Stimulated activated naive CD8-positive, alpha-beta T cell treated with anti-CD3 and anti-CD28 coated beads, Interleukin-15, Interleukin-2, amounts not matched to agents 100 ng/mL and 50 ng/mL, for 24 hours (primary cell): ENCODE measurements around the gene CRELD1.

Experiments used
- H3K27ac Mint-ChIP-seq: one replicate; pipeline ENCODE4 v1.8.0; 2021; ENCODE audit warnings: mild to moderate bottlenecking, mixed read lengths
- H3K27me3 Mint-ChIP-seq: one replicate; pipeline ENCODE4 v1.8.0; 2021; ENCODE audit warnings: mixed read lengths
- H3K36me3 Mint-ChIP-seq: one replicate; pipeline ENCODE4 v1.8.0; 2021; ENCODE audit warnings: low read depth, mixed read lengths
- H3K4me1 Mint-ChIP-seq: one replicate; pipeline ENCODE4 v1.8.0; 2021; ENCODE audit warnings: low read depth, mixed read lengths
- H3K4me3 Mint-ChIP-seq: one replicate; pipeline ENCODE4 v1.8.0; 2021; ENCODE audit warnings: mild to moderate bottlenecking, mixed read lengths
- H3K9me3 Mint-ChIP-seq: one replicate; pipeline ENCODE4 v1.8.0; 2021; ENCODE audit warnings: mixed read lengths

Gene CRELD1

DNA sequence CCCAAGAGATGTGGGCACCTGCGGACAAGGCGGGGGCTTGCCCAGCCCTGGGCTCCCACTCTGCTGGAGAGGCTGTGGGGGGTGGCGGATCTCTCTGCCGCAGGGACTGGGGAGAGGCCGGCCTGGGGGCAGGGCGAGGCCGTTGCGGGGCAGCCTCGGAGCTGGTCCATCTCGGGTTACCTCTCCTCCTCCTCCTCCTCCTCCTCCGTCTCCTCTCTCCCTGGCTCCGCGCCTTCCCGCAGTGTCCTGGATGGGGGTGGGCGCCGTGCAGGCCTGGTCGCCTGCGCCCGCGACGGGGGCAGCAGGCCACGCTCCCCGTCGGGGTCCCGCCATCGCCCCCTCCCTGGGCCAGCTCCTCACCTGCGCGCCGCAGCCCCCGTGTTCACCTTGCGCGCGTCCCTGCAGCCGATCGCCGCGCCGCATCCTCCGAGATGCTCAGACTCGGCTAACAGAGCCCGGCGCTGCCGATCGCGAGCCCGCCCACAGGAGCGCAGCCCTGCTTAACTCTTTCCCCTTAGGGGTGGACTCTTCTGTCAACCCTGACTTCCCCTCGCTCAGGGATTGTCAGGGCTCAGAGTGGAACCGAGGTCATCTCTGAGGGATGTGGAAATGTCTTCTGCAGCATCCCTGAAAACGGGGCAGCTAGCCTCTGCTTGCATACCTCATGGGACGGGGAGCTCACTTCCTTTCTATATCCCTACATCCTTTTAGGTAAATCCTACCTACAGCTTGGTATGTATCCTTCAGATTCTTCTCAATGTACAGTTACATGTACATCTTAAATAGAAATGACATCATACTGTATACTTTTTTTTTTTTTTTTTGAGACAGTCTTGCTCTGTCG, 18.6 kb downstream of the CRELD1 start, which contains the start of gene PRRT3:
TSS of gene PRRT3 (minus strand) at position 447 of the 844 bp plus-strand sequence. CDS start 2,293 bp downstream, outside the sequence.
- peak within 1 kb of the TSS; percentile 87 for H3K4me3 Mint-ChIP-seq
- H3K36me3 Mint-ChIP-seq = no peaks in the 10 kb centered on the region
- no peaks in the 10 kb centered on the region for H3K27me3 Mint-ChIP-seq
- peaks cover 14% of the 10 kb centered on the region for H3K4me1 Mint-ChIP-seq
- H3K9me3 Mint-ChIP-seq = no peaks in the 10 kb centered on the region
- peak within 1 kb of the TSS; percentile 45 for H3K27ac Mint-ChIP-seq

DNA sequence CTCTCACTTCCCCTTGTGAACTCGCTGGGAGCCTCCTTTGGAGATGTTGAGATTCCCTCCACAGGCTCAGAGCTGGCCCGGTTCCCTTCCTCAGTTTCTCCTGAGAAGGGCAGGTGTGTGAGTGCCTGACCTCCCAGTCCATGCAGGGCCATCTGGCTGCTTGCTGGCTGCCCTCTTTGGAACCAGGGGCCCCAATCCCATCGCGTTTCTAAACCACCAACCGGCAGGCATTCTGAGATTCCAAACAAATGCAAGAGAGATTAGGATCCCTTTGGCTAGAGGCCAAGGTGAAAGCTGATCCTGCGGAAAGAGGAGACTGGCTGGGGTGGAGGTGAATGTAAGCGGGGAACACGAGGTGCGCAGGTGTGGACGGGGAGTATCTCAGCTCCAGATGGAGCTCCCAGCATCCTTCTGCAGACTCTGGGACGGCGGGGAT, 21.5 kb downstream of the CRELD1 start:
- peaks cover 14% of the 10 kb centered on the region for H3K4me1 Mint-ChIP-seq
- no peak overlapping the region for H3K27ac Mint-ChIP-seq
- no peaks in the 10 kb centered on the region for H3K27me3 Mint-ChIP-seq
- H3K36me3 Mint-ChIP-seq = no peaks in the 10 kb centered on the region
- no peaks in the 10 kb centered on the region for H3K9me3 Mint-ChIP-seq
- no peak overlapping the region for H3K4me3 Mint-ChIP-seq

DNA sequence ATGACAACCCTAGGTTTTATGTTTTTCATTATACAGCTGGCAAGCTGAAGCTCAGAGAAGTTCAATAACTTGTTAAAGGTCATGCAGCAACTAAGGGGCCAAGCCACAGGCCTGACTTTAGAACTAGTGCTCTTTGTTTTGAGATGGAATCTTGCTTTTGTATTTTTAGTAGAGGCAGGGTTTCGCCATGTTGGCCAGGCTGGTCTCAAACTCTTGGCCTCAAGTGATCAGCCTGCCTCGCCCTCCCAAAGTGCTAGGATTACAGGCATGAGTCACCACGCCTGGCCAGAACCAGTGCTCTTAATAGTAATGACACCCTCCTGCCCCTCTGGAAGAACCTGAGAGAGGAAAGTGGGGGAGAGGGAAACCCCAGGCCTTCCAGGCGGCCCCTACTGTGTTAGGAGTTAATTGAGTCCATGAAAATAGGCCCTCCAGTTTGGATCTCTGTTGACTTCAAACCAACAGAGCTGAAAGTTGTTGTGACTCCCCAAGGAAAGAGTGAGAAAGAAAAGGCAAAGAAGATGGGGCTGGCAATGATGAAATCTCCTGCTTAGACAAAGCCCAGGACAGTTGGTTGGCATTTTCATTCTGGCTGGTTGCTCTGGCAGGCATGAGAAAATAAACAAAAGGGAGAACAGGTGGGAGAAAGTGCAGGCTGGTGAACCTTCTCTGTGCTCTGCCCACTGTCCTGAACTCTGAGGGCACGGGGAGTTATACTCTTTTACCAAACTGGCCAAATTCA, 22.1 kb downstream of the CRELD1 start:
- H3K36me3 Mint-ChIP-seq = peaks cover 2% of the 10 kb centered on the region
- H3K4me1 Mint-ChIP-seq = peaks cover 9% of the 10 kb centered on the region
- no peak overlapping the region for H3K4me3 Mint-ChIP-seq
- H3K27ac Mint-ChIP-seq = no peak overlapping the region
- no peaks in the 10 kb centered on the region for H3K9me3 Mint-ChIP-seq
- H3K27me3 Mint-ChIP-seq = no peaks in the 10 kb centered on the region

DNA sequence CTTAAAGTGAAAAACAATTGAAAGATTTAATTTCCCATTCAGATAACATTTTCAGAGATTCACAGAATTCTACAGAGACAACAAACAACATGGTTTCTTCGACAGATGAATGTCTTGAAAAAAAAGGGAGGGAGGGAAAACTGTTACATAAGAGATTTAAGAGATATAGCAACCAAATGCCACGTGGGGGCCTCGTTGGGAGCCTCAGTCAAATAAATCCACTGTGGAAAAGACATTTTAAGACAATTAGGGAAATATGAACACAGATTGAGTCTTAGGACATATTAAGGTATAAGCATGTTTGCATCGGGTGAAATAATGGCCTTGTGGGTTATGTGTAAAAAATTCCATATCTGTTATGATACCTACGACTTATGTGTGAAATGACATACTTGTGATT, 23.6 kb downstream of the CRELD1 start:
- H3K4me3 Mint-ChIP-seq = no peak overlapping the region
- H3K27me3 Mint-ChIP-seq = no peaks in the 10 kb centered on the region
- H3K36me3 Mint-ChIP-seq = peaks cover 6% of the 10 kb centered on the region
- no peaks in the 10 kb centered on the region for H3K4me1 Mint-ChIP-seq
- no peaks in the 10 kb centered on the region for H3K9me3 Mint-ChIP-seq
- H3K27ac Mint-ChIP-seq = no peak overlapping the region

DNA sequence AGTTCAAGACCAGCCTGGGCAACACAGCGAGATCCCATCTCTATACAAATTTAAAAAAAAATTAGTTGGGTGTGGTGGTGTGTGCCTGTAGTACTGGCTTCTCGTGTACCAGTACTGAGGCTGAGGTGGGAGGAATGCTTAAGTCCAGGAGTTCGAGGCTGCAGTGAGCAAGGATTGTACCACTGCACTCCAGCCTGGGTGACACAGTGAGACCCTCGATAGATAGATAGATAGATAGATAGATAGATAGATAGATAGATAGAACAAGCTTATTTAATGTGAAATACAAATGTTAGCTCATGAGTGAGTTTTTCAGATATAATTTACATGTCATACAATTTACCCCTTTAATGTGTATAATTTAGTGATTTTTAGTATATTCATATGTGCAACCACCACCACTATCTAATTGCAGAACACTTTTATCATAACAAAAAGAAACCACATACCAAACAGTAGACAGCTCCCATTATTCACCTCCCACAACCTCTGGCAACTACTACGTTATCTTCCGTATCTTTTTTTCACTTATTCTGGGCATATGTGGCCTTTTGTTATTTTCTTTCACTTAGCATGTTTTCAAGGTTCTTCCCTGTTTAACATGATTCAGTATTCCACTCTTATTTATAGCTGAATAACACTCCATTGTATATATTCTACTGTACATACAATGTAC, 31.7 kb downstream of the CRELD1 start:
- H3K27me3 Mint-ChIP-seq = no peaks in the 10 kb centered on the region
- H3K9me3 Mint-ChIP-seq = no peaks in the 10 kb centered on the region
- H3K4me3 Mint-ChIP-seq = no peak overlapping the region
- H3K27ac Mint-ChIP-seq = no peak overlapping the region
- H3K36me3 Mint-ChIP-seq = peaks cover 53% of the 10 kb centered on the region
- no peaks in the 10 kb centered on the region for H3K4me1 Mint-ChIP-seq

DNA sequence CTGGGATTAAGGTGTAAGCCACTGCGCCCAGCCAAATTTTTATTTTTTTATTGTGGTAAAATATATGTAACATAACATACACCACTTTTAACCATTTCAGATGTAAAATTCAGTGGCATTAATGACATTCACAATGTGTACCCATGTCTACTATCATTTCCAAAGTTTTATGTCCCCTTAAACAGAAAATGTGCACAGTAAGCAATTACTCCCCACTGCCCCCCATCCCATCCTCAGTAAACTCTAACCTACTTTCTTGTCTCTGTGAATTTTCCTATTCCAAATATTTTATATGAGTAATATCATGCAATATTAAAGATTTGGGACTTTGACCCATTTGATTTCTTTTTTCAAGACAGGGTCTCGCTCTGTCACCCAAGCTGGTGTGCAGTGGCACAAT, 33.2 kb downstream of the CRELD1 start:
- Mint-ChIP-seq H3K27ac (no peak overlapping the region), H3K27me3 (no peaks in the 10 kb centered on the region), H3K4me1 (no peaks in the 10 kb centered on the region), H3K36me3 (peaks cover 59% of the 10 kb centered on the region), H3K9me3 (no peaks in the 10 kb centered on the region), H3K4me3 (no peak overlapping the region)

DNA sequence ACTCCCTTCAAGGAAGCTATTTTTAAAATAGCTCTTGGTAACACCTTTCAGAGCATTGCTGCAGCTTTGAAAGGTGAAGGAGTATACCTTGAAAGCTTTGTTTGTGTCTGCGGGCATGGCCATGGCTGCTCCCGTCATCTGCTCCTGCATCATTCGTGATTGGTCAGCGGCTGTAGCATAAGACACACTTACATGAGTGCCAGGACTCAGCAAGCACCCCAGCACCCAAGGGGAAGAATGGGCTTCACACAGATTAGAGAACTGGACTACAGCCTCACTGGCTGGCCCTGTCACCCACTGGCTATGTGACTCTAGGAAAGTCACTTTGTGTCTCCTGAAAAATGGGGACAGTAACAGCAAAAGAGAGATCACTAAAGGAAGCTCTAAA, 36.0 kb downstream of the CRELD1 start:
- Mint-ChIP-seq H3K4me3 (no peak overlapping the region), H3K27ac (no peak overlapping the region)

DNA sequence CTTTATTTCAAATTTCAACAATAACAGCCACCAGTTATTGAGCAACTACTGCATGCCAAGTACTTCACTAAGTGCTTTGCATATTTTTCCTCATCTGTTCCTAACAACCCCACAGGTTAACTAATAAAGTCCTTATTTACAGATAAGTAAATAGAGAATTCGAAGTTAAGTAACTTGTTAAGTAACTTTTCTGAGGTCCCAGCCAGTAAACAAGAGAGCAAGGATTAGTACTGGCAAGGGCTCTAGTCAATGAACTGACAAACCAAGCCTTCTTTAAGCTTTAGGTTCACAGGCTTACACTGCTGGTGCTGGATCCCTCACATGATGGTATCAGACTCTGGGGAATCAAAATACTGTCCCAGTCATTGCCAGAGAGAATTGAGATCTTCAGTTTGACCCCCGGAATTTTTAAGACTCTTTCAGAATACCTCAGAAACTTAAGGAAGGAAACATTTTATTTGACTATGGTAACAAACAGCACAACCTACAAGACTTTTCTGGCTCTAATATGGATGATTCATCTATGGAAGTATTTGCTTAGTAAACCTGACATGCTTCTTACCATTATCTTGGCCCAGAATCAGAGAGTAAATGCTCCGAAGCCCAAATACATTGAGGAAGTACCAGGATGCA, 36.5 kb downstream of the CRELD1 start:
- Mint-ChIP-seq H3K9me3 (no peaks in the 10 kb centered on the region), H3K27me3 (no peaks in the 10 kb centered on the region), H3K36me3 (peaks cover 60% of the 10 kb centered on the region), H3K4me1 (peaks cover 5% of the 10 kb centered on the region), H3K4me3 (no peak overlapping the region), H3K27ac (no peak overlapping the region)

More for the DNA sequence above, 36.0 kb downstream of the CRELD1 start:
- H3K9me3 Mint-ChIP-seq = no peaks in the 10 kb centered on the region
- H3K36me3 Mint-ChIP-seq = peaks cover 57% of the 10 kb centered on the region
- peaks cover 5% of the 10 kb centered on the region for H3K4me1 Mint-ChIP-seq
- H3K27me3 Mint-ChIP-seq = no peaks in the 10 kb centered on the region

DNA sequence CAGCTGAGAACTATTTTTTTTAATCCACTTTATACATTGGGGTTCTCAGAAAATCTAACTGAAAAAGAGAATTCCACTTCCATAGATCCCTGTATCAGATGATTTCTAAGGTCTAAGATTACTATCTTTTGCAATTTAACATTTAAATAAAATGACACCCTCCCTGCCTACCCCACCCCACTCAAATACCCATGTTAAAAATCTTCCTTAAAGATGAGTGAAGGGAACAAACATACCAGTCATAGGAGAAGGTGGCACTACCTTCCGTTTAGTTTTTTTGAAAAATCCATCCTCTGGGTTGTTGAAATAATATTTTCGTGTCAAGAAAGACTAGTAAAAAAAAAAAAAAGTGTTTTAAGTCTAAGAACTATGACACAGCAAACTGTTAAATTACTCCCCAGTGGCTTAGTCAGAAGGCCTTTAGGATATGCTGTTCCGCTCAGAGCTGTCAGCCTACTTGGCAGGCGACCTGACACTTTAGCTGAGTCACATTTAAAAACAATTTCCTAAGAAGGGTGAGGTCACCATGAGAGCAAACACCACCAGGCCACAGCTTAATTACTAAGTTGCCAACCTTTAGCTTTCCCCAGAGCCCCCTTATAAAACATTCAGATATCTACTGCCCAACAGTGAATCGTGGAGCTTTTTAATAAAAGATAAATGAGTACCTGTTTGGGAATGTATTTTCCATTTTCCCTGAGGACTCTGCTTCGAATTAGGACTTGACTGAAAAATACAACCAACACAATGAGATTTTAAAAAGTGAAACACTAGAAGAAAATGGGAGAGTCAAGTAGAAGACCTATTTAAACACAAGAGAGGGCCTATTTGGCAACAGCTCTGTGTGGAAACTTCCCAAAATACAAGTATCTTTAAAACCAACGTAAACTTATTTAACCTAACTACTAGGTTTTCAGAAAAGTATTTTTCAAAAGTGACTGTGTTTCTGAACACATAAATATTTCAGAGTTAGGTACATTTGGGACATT, 43.4 kb downstream of the CRELD1 start:
- Mint-ChIP-seq H3K27me3 (no peaks in the 10 kb centered on the region), H3K4me3 (no peak overlapping the region), H3K27ac (peak overlapping the region; percentile 63), H3K4me1 (peaks cover 27% of the 10 kb centered on the region), H3K9me3 (no peaks in the 10 kb centered on the region), H3K36me3 (peaks cover 42% of the 10 kb centered on the region)

DNA sequence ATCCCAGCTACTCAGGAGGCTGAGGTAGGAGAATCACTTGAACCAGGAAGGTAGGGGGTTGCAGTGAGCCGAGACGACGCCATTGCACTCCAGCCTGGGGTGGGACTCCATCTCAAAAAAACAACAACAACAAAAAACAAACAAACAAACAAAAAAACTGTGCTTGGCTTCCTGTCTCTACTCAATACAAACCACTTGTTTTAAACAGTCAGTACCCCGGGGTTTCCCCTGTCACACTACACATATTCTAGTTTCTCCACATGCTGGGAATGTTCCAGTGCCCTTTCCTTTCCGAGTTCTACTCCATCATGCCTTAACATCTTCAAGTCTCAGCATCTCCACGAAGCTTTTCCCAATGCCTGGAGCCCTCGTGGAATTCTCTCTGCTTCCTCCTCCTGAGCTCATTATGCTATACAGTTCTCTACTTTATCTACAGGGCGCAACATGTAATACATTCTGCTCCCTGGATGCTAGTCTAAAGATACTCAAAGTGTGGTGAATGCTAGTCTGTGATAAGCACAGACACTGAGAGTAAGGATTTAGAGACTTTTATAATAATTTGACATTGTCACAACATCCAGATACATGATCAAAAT, 45.2 kb downstream of the CRELD1 start:
- Mint-ChIP-seq H3K9me3 (no peaks in the 10 kb centered on the region), H3K27me3 (no peaks in the 10 kb centered on the region), H3K27ac (peak overlapping the region; percentile 50), H3K4me3 (no peak overlapping the region), H3K4me1 (peaks cover 26% of the 10 kb centered on the region), H3K36me3 (peaks cover 37% of the 10 kb centered on the region)

DNA sequence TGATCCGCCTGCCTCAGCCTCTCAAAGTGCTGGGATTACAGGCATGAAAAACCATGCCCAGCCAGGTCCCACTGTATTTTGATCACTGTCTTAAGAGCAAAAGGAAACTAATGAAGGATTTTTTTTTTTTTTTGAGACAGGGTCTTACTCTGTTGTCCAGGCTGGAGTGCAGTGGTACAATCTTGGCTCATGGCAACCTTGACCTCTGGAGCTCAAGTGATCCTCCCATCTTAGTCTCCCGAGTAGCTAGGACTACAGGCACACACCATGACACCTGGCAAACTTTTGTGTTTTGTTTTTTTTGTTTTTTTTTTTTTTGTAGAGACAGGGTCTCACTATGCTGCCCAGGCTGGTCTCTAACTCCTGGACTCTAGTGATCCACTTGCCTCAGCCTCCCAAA, 46.6 kb downstream of the CRELD1 start:
- Mint-ChIP-seq H3K4me3 (no peak overlapping the region), H3K27me3 (no peaks in the 10 kb centered on the region), H3K36me3 (peaks cover 27% of the 10 kb centered on the region), H3K9me3 (no peaks in the 10 kb centered on the region), H3K4me1 (peaks cover 26% of the 10 kb centered on the region), H3K27ac (no peak overlapping the region)

DNA sequence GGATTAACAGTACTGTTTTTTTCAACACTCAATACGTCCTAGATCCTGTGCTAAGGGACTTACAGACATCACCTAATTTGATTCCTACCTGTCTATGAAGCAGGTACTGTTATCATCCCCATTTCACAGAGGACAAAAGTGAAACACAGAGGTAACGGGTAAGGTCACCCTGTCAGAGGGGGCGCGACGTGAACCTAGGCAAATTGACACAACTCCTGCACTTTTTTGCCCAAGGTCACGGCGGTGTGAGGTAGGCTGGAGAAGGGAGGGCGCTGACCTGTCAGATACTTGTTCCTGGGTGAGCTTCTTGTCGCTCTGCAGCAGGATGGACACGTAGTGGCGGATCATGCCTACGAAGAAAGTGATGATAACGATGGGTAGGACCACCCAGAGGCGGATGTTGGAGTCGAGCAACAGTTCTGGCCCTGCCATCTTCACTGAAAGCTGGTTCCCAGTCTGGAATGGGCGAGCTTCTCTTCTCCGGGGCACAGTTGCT, 52.6 kb downstream of the CRELD1 start:
- peak overlapping the region; percentile 98 for H3K27ac Mint-ChIP-seq
- H3K4me3 Mint-ChIP-seq = peak overlapping the region; percentile 96
- H3K4me1 Mint-ChIP-seq = peaks cover 33% of the 10 kb centered on the region
- peaks cover 30% of the 10 kb centered on the region for H3K36me3 Mint-ChIP-seq
- H3K9me3 Mint-ChIP-seq = no peaks in the 10 kb centered on the region
- no peaks in the 10 kb centered on the region for H3K27me3 Mint-ChIP-seq

DNA sequence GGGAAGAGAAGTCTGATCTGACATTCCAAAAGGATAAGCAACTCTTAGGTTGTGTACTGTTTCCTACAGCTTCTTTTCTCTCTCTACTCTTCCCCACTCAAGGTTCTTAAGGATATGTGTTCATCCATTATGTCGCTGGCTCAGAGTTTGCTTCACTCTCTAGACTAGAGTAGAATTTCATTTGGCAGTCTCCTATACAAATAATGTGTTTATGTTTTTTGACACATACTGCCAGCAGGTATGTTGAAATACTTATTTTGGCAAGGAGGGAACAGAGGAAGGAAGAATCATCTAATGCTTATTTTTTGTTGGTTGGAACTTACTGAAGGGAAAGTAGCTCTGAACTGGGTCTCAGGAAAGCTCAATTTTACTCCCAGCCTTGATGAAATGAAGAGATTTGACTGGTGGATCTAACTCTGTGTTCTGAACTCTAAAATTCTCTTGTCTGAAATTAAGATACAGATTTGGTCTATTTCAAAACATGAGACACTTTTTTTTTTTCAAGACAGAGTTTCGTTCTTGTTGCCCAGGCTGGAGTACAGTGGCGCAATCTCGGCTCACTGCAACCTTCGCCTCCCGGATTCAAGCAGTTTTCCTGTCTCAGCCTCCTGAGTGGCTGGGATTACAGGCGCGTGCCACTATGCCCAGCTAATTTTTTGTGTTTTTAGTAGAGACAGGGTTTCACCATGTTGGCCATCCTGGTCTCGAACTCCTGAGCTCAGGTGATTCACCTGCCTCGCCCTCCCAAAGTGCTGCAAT, 60.6 kb downstream of the CRELD1 start:
- no peaks in the 10 kb centered on the region for H3K27me3 Mint-ChIP-seq
- H3K4me3 Mint-ChIP-seq = no peak overlapping the region
- H3K4me1 Mint-ChIP-seq = peaks cover 2% of the 10 kb centered on the region
- H3K36me3 Mint-ChIP-seq = peaks cover 60% of the 10 kb centered on the region
- no peaks in the 10 kb centered on the region for H3K9me3 Mint-ChIP-seq
- H3K27ac Mint-ChIP-seq = no peak overlapping the region
